GM12872 (cell line): ENCODE data around the gene PAF1.

ENCODE experiments used
- CTCF ChIP-seq: IDR thresholded peaks from 3 replicates; pipeline ENCODE4 v1.5.1; 2011; ENCODE audit warnings: low read depth, mild to moderate bottlenecking, low read length, moderate library complexity; ENCODE audit not compliant: insufficient read depth

PAF1 gene

GRCh38 chr19:39390751-39391437 lies at the start of gene PAF1, which contains the start of gene MED29:
TSS of gene PAF1 (minus strand) at chr19:39391106. CDS start at chr19:39390864, 242 bp downstream.
TSS of gene MED29 (plus strand) at chr19:39391378. CDS start at chr19:39391423, 45 bp downstream.
- TF ChIP-seq CTCF: no peak

- TF ChIP-seq CTCF: no peak
Observed at GRCh38 chr19:39438270-39438934, 47.5 kb upstream of the PAF1 start.

GRCh38 chr19:39436350-39436716 lies 45.4 kb upstream of the PAF1 start:
- TF ChIP-seq CTCF: no peak

- TF ChIP-seq CTCF: no peak
Observed at GRCh38 chr19:39435499-39436349, 44.8 kb upstream of the PAF1 start, which contains the start of gene RPS16. TSS of gene RPS16 (minus strand) at chr19:39435949. CDS start at chr19:39435895, 54 bp downstream.

- TF ChIP-seq CTCF: no peak
Observed at GRCh38 chr19:39434123-39435076, 43.5 kb upstream of the PAF1 start.

- no peak for TF ChIP-seq CTCF
Observed at GRCh38 chr19:39433480-39434079, 42.7 kb upstream of the PAF1 start.
